ENCODE measurements around the gene NEDD8. TPM values are rescaled to one million over a fixed set of nuclear protein-coding genes. Genes with fewer than 3 reads are reported as not detected.

The NEDD8 gene
- total and polyA plus RNA-seq, 2 experiments from 2014 or later, result 130 to 418 TPM

DNA sequence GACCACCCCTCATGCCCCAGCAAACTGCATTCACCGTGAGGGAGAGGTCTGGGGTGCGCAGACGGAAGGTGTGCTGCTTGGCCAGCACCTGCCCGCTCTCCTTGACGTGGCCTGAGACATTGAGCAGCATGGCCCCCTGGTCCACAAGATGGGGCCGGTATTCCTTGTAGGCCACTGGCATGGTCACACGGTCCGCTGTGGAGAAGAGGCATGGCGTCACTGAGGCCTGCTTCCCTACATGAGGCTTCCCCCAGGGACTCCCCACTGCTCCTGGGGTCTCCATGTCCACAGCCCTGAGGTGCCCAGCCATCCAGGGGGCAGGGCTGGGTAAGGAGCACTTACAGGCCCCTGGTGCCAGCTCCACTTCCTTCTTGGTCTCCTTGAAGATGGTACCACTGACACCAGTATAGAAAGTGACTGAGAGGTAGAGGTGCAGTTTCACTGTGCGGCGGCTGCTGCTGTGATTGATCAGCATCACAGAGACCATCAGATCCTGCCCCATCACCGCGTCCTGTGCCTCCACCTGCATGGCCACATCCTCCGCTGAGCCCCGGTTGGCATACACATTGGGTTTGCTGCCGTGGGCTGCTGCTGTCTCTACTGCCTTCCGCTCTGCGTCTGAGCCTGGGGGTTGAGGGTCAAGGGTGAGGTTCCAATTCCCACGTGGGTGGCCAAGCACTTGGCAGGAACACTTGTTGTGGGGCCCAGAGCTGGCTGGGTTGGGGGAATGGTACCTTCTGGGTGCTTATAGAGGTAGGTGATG is 22.6 kb upstream of the NEDD8 start:
- no peak overlapping the region for H3K4me2 ChIP-seq
- H3K27me3 ChIP-seq (ENCODE audit: insufficient read depth), result no peaks in the 10 kb centered on the region
- H3K4me1 ChIP-seq (ENCODE audit: insufficient read depth), result no peaks in the 10 kb centered on the region
- no peak overlapping the region for H2AFZ ChIP-seq
- Mint-ChIP-seq H3K27me3 (ENCODE audit: insufficient read depth, low read depth, poor library complexity) (peaks cover 15% of the 10 kb centered on the region), H3K4me3 (no peak overlapping the region), H3K36me3 (ENCODE audit: low read depth) (no peaks in the 10 kb centered on the region), H3K27ac (no peak overlapping the region; the same call in 1 of the 2 replicates), H3K4me1 (peaks cover 4% of the 10 kb centered on the region; the same call in 2 of the 3 replicates), H3K9me3 (no peaks in the 10 kb centered on the region)
- no peaks in the 10 kb centered on the region for H3K36me3 ChIP-seq (ENCODE audit: insufficient read depth)
- H3K4me3 ChIP-seq, result no peak overlapping the region
- H3K9me2 ChIP-seq (ENCODE audit: insufficient read depth), result no peaks in the 10 kb centered on the region
- no peak overlapping the region for H3K27ac ChIP-seq (ENCODE audit: low read depth)
- ATAC-seq (no peak), DNase-seq (ENCODE audit: low spot score) (no peak)
- no peaks in the 10 kb centered on the region for H4K20me1 ChIP-seq (replicated peaks; ENCODE audit: insufficient read depth)
- H3F3A ChIP-seq (replicated peaks; ENCODE audit: low read depth), result no peaks in the 10 kb centered on the region
- H3K79me2 ChIP-seq (replicated peaks; ENCODE audit: insufficient read depth), result no peaks in the 10 kb centered on the region
- TF ChIP-seq, protein P1, sequence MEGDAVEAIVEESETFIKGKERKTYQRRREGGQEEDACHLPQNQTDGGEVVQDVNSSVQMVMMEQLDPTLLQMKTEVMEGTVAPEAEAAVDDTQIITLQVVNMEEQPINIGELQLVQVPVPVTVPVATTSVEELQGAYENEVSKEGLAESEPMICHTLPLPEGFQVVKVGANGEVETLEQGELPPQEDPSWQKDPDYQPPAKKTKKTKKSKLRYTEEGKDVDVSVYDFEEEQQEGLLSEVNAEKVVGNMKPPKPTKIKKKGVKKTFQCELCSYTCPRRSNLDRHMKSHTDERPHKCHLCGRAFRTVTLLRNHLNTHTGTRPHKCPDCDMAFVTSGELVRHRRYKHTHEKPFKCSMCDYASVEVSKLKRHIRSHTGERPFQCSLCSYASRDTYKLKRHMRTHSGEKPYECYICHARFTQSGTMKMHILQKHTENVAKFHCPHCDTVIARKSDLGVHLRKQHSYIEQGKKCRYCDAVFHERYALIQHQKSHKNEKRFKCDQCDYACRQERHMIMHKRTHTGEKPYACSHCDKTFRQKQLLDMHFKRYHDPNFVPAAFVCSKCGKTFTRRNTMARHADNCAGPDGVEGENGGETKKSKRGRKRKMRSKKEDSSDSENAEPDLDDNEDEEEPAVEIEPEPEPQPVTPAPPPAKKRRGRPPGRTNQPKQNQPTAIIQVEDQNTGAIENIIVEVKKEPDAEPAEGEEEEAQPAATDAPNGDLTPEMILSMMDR (conservative IDR thresholded peaks at IDR 0.05; ENCODE audit: low read depth in 2 of 2), result no peak
- TF ChIP-seq, protein P2, sequence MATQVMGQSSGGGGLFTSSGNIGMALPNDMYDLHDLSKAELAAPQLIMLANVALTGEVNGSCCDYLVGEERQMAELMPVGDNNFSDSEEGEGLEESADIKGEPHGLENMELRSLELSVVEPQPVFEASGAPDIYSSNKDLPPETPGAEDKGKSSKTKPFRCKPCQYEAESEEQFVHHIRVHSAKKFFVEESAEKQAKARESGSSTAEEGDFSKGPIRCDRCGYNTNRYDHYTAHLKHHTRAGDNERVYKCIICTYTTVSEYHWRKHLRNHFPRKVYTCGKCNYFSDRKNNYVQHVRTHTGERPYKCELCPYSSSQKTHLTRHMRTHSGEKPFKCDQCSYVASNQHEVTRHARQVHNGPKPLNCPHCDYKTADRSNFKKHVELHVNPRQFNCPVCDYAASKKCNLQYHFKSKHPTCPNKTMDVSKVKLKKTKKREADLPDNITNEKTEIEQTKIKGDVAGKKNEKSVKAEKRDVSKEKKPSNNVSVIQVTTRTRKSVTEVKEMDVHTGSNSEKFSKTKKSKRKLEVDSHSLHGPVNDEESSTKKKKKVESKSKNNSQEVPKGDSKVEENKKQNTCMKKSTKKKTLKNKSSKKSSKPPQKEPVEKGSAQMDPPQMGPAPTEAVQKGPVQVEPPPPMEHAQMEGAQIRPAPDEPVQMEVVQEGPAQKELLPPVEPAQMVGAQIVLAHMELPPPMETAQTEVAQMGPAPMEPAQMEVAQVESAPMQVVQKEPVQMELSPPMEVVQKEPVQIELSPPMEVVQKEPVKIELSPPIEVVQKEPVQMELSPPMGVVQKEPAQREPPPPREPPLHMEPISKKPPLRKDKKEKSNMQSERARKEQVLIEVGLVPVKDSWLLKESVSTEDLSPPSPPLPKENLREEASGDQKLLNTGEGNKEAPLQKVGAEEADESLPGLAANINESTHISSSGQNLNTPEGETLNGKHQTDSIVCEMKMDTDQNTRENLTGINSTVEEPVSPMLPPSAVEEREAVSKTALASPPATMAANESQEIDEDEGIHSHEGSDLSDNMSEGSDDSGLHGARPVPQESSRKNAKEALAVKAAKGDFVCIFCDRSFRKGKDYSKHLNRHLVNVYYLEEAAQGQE (IDR thresholded peaks at IDR 0.05; ENCODE audit: unreplicated experiment), result no peak
- TF ChIP-seq EZH2phosphoT487 (IDR thresholded peaks at IDR 0.05; ENCODE audit: unreplicated experiment) (no peak), STAT1 (IDR thresholded peaks at IDR 0.05; ENCODE audit: unreplicated experiment) (no peak), POLR2AphosphoS5 (IDR thresholded peaks at IDR 0.05; ENCODE audit: low read depth) (no peak)
- TF ChIP-seq, protein P3, sequence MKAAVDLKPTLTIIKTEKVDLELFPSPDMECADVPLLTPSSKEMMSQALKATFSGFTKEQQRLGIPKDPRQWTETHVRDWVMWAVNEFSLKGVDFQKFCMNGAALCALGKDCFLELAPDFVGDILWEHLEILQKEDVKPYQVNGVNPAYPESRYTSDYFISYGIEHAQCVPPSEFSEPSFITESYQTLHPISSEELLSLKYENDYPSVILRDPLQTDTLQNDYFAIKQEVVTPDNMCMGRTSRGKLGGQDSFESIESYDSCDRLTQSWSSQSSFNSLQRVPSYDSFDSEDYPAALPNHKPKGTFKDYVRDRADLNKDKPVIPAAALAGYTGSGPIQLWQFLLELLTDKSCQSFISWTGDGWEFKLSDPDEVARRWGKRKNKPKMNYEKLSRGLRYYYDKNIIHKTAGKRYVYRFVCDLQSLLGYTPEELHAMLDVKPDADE (IDR thresholded peaks at IDR 0.05), result no peak

DNA sequence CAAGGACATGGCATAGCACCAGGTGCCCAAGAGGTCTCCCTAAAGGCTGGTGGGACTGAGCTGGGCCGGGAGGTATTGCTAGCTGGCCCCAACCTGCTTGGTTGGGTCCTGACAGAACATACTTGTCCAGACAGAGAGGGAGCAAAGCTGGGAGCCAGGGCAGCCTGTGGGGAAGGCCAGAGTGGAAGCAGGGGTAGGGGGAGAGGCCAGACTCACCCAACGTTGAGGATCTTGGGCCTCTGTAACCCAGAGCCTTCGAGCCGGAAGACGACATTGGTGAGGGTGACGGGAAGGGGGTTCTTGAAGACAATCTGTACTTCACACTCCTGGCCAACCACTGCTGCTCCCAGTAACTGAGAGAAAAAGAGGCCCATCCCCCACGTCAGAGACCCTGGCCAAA is 21.8 kb upstream of the NEDD8 start:
- Histone ChIP-seq H3K9me2 (ENCODE audit: insufficient read depth) (no peaks in the 10 kb centered on the region), H3K4me1 (ENCODE audit: insufficient read depth) (no peaks in the 10 kb centered on the region), H3F3A (replicated peaks; ENCODE audit: low read depth) (no peaks in the 10 kb centered on the region), H3K36me3 (ENCODE audit: insufficient read depth) (no peaks in the 10 kb centered on the region), H3K4me3 (no peak overlapping the region), H2AFZ (no peak overlapping the region), H3K27me3 (ENCODE audit: insufficient read depth) (no peaks in the 10 kb centered on the region), H4K20me1 (replicated peaks; ENCODE audit: insufficient read depth) (no peaks in the 10 kb centered on the region), H3K4me2 (no peak overlapping the region), H3K79me2 (replicated peaks; ENCODE audit: insufficient read depth) (no peaks in the 10 kb centered on the region), H3K27ac (ENCODE audit: low read depth) (no peak overlapping the region)
- Mint-ChIP-seq H3K36me3 (ENCODE audit: low read depth) (no peaks in the 10 kb centered on the region), H3K27me3 (ENCODE audit: insufficient read depth, low read depth, poor library complexity) (peaks cover 14% of the 10 kb centered on the region), H3K4me3 (no peak overlapping the region), H3K4me1 (peaks cover 2% of the 10 kb centered on the region; the same call in 2 of the 3 replicates), H3K9me3 (no peaks in the 10 kb centered on the region), H3K27ac (no peak overlapping the region)
- ATAC-seq (no peak), DNase-seq (ENCODE audit: low spot score) (no peak)
- TF ChIP-seq, protein P4, sequence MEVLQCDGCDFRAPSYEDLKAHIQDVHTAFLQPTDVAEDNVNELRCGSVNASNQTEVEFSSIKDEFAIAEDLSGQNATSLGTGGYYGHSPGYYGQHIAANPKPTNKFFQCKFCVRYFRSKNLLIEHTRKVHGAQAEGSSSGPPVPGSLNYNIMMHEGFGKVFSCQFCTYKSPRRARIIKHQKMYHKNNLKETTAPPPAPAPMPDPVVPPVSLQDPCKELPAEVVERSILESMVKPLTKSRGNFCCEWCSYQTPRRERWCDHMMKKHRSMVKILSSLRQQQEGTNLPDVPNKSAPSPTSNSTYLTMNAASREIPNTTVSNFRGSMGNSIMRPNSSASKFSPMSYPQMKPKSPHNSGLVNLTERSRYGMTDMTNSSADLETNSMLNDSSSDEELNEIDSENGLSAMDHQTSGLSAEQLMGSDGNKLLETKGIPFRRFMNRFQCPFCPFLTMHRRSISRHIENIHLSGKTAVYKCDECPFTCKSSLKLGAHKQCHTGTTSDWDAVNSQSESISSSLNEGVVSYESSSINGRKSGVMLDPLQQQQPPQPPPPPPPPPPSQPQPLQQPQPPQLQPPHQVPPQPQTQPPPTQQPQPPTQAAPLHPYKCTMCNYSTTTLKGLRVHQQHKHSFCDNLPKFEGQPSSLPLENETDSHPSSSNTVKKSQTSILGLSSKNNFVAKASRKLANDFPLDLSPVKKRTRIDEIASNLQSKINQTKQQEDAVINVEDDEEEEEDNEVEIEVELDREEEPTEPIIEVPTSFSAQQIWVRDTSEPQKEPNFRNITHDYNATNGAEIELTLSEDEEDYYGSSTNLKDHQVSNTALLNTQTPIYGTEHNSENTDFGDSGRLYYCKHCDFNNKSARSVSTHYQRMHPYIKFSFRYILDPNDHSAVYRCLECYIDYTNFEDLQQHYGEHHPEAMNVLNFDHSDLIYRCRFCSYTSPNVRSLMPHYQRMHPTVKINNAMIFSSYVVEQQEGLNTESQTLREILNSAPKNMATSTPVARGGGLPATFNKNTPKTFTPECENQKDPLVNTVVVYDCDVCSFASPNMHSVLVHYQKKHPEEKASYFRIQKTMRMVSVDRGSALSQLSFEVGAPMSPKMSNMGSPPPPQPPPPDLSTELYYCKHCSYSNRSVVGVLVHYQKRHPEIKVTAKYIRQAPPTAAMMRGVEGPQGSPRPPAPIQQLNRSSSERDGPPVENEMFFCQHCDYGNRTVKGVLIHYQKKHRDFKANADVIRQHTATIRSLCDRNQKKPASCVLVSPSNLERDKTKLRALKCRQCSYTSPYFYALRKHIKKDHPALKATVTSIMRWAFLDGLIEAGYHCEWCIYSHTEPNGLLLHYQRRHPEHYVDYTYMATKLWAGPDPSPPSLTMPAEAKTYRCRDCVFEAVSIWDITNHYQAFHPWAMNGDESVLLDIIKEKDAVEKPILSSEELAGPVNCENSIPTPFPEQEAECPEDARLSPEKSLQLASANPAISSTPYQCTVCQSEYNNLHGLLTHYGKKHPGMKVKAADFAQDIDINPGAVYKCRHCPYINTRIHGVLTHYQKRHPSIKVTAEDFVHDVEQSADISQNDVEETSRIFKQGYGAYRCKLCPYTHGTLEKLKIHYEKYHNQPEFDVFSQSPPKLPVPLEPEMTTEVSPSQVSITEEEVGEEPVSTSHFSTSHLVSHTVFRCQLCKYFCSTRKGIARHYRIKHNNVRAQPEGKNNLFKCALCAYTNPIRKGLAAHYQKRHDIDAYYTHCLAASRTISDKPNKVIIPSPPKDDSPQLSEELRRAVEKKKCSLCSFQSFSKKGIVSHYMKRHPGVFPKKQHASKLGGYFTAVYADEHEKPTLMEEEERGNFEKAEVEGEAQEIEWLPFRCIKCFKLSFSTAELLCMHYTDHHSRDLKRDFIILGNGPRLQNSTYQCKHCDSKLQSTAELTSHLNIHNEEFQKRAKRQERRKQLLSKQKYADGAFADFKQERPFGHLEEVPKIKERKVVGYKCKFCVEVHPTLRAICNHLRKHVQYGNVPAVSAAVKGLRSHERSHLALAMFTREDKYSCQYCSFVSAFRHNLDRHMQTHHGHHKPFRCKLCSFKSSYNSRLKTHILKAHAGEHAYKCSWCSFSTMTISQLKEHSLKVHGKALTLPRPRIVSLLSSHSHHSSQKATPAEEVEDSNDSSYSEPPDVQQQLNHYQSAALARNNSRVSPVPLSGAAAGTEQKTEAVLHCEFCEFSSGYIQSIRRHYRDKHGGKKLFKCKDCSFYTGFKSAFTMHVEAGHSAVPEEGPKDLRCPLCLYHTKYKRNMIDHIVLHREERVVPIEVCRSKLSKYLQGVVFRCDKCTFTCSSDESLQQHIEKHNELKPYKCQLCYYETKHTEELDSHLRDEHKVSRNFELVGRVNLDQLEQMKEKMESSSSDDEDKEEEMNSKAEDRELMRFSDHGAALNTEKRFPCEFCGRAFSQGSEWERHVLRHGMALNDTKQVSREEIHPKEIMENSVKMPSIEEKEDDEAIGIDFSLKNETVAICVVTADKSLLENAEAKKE (CRISPR knock-in tag; IDR thresholded peaks at IDR 0.05), result no peak
- TF ChIP-seq NANOG (IDR thresholded peaks at IDR 0.05; ENCODE audit: borderline replicate concordance), result no peak

All from GM23338 (cell line).